Measurements from ENCODE around the gene TCF4.

TCF4 gene

DNA sequence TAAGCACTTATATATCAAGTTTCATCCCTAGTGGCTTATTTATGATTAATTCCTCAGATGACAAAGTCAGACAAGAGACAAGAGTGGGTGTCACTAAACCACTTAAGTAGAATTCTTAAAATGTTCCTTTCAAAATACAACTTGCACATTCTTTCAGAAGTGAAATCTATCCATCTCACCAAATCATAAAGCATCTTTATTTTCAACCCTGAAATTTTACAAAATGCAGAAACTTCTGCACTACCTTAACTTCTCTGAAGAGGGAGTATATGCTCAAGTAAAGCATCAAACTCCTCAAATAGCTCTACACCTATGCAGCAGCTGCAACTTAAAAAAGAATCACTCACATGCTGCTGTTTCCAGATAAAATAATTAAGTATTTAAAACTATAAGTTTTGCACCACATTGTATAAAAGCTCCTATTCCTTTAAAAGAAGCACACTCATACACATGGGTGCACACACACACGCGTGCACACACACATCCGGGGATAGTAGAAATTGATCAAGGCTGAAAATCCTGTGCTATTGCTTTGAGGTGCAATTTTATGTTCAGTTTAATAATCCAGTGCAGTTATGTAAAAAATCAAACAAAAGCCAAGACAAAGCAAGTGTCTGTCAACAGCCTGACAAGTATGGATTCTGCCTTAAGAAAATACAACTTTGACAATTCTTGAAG lies 244.5 kb downstream of the TCF4 start:
- no peak for DNase-seq

DNA sequence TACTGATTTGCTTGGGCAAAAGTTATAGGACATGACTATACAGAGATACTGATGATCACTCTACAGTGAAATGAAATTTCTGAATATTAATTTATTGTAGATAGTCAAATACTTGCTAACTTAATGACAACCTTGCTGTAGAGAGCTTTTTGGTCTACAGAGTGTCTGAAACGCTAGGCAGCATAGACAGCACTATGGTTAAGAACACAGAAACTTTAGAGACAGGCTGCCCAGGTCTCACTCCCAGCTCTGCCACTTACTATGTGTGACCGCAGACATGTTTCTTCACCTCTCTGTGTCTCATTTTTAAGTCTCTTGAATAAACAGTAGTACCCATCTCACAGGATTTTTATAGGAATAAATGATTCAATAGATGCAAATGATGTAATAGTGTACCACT lies 247.0 kb downstream of the TCF4 start:
- DNase-seq, result no peak

GRCh38 chr18:55339990-55340389 lies 248.0 kb downstream of the TCF4 start:
- no peak for DNase-seq

GRCh38 chr18:55338978-55339650 lies 248.9 kb downstream of the TCF4 start:
- DNase-seq, result peak in 1 of 2 donors; percentile 35

GRCh38 chr18:55337908-55338521 lies 250.0 kb downstream of the TCF4 start:
- peak; percentile 60 to 61 for DNase-seq

GRCh38 chr18:55337138-55337537 lies 250.9 kb downstream of the TCF4 start:
- no peak for DNase-seq

DNA sequence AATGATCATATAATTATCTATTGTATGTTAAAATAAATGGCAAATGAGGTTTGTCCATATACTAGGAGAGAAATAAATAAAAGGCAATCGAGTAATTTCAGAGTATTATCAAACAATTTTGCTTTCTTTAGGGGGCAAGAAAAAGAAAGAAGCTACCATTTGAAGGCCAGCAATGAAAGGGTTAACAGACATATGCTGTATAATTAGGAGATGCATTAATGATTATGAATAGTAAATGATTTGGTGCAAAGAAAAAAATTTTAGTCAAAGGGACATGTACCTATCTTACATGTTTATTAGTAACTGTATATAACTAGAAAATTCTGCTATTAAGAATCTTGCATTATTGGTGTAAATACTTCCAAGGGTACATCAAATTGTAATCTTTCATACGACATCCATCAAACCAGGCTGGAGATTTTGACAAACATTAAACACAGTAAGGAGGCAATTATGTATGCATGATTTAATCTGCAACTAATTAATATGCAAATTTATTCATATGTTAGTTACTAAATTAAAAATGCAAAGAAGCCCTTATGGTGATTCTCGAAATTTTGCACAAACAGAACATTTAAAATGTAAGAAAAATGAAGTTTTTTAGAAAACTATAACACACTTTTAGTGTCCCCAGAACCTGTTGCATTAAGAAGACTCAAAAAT lies 251.4 kb downstream of the TCF4 start:
- DNase-seq, result no peak

DNA sequence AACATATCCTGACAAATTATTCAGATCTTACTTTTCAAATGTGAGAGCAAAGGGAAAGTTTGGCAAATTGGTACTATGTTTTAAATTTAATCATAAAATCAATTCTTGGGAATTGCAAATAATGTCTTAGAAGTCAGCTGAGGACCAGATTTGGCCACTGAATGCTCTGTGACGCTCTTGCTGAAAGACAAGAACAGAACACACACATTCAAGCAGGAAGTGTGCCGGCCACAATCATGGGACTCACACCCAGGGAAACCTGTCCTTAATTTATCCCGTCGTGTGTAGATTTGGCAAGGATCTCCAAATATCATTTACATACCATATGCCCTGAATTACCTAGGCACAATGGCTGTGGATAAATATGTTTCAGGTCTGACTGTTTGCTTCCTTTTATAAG lies 253.1 kb downstream of the TCF4 start:
- DNase-seq, result peak in 1 of 2 donors; percentile 18

GRCh38 chr18:55331301-55331700 lies 256.7 kb downstream of the TCF4 start:
- DNase-seq, result no peak

DNA sequence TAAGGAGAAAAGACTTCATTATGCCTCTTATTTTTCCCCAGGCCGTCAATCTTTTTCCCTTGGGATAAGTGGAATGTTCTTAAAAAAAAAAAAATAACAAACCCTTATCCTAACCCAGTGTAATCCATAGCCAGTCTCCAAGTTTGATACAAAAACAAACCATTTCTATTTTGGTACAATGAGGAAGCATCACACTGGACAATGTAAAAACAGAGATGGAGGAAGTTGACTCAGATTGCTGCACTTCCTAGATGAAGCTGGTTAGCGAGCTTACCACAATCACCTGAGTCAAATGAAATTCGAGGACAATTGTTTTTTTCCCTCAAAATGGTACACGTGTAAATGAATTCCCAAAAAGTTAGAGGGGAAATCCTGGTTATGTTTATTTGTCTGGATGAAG lies 259.7 kb downstream of the TCF4 start:
- peak; percentile 68 to 69 for DNase-seq

DNA sequence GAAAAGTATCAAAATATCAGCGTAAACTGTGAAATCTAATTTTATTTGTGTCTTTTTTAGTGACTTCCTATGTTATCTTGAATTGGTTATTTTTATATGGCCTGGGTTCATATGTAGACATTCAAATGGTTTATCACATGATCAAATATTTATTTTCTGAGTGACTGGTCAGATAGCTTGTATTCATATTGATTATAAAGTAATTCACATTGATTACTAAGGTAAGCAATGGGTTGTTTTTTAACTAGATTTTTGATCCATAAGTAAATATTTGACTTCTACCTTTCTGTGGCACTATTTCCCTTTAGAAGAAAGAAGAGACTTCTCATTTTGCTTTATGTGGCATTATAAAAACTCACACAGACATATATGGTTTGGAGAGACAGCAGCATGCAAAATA lies 260.5 kb downstream of the TCF4 start:
- DNase-seq, result no peak

DNA sequence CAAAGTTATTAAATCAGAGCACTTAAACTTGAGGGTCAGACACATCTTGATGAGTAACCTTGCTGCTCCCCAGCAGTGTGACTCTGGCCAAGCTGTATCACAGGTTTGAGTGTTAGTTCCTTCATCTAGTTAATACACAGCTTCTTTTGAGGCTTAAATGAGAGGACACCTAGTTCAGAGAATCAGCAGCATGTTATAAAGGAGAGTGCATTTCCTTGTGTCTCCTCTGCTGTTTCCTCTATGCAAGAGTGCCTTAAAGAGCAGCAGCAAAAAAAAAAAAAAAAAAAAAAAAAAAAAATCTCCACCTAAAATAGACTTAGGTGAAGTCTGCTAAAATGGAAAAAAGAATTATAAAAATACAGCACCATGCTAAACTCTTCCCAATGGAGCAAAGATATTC lies 261.9 kb downstream of the TCF4 start:
- DNase-seq, result no peak

DNA sequence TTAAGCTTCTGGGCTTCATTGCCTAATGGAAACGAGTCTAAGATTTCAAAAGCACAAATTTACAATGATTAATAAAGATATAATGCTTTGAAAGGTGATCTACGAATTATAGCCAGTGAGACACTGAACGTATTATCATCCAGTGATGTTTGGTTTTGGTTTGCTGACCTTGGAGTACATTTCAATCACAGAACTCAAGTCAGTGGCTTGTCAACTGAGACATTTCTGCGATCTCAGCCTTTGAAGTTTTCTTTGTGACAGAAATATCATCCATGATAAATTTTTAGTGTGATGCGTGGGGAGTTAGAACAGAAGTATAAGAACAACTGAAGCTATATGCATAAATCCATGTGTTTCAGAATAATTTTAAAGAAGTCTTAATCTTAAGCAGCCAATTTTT lies 263.8 kb downstream of the TCF4 start:
- no peak for DNase-seq

DNA sequence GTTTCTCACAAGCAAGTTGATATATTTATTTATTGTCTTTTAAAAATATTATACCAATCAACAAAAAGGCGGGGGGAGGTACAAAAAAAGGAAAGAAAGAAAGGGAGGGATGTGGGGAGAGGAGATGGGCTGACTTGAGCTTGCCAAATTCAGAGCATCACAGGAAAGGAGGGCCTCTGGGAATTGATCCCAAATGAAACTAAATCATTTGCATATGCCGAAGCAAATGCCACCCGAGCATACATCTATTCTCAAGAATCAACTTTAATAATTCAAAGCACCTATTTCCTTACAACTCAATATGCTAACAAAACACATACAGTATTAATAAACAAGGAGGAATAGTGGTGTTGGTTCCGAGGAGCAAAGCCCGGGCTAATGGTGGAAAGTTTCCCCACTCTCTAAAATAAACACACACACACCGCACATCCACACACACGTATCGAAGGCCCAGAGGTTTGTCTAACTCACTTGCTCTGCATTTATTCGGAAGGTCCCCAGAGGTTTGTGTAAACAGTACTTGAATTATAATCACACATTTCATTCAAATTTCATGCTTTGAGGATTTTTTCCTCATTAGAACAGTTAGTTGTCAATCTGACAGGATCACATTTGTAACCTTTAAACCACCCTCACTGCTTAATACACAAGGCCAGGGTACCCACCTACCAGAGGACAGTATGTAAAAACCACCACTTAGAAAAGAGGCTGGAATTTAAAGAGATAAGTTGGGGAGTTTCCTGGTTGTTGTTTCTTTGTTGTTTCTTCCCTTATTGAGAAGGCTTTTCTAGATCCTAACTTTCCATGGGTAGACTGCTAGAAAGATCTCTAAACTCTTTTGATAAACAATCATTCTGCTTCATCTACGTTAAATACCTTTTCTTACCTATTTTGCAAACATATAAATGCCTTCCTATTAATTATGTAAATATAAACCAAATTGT lies 264.7 kb downstream of the TCF4 start:
- DNase-seq, result no peak

- DNase-seq, result peak; percentile 63 to 65
Observed at GRCh38 chr18:55322178-55322735, 265.7 kb downstream of the TCF4 start.

GRCh38 chr18:55321265-55322177 lies 266.5 kb downstream of the TCF4 start:
- DNase-seq, result peak; percentile 87 to 88

GRCh38 chr18:55320424-55321264 lies 267.3 kb downstream of the TCF4 start:
- DNase-seq, result no peak

DNA sequence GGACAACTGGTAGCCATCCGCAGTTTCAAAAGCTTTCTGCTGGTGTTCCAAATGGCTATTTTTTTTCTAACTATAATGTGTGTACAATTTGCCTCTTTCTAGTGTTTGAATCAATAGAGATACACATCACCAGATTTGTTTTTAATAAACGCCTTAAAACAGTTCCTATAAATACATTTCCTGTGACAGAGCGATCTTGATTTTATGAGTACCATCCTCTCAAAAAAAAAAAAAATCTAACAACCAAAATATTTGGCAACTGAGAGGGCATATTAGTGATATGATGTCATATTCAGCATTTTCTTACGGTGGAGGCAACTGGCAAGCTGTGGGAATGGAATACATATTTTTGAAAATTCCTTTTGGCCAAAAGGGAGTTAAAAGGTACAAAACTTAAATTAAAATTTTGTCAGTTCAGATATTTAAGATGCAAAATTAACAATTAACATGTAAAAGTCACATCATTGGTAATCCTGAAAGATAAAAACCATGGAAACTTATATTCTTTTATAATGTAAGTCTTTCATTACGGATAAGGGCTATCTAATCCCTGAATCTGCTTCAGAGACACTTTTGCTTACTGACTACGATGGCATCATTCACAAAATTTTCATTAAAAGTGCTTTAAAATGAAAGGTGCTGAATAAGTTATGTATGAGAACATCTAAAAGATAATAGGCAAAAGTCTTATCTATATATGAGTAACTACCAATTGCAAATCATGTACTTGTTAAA lies 268.4 kb downstream of the TCF4 start:
- no peak for DNase-seq

- no peak for DNase-seq
Observed at GRCh38 chr18:55318951-55319441, 269.0 kb downstream of the TCF4 start.
